Activated CD8-positive, alpha-beta memory T cell treated with anti-CD3 and anti-CD28 coated beads, Interleukin-2, amount 10 ng/mL, durations not matched to agents 7 days and 5 days (primary cell): ENCODE data around the gene SIK3. TPM values are rescaled to one million over a fixed set of nuclear protein-coding genes. Genes with fewer than 3 reads are reported as not detected.

Experiments
- ATAC-seq: fragments of 150-1000 bp; cut with Tn5 transposase; one replicate; pipeline ENCODE4 v1.10.0; 2021; ENCODE audit warnings: moderate library complexity
- CTCF ChIA-PET: fragments of 350-600 bp; sonication (Branson Sonifier 250); formaldehyde crosslinking; loops from one replicate; lab custom pipeline; 2021; ENCODE audit warnings: antibody characterized with exemption; lab: Charles Lee
- DNase-seq: peaks from one replicate; pipeline ENCODE4 v3.0.0-alpha.2; 2020
- H3K27ac Mint-ChIP-seq: one replicate; pipeline ENCODE4 v1.8.0; 2021; ENCODE audit warnings: mild to moderate bottlenecking, mixed read lengths
- H3K27me3 Mint-ChIP-seq: one replicate; pipeline ENCODE4 v1.8.0; 2021; ENCODE audit warnings: mixed read lengths
- H3K36me3 Mint-ChIP-seq: one replicate; pipeline ENCODE4 v1.8.0; 2021; ENCODE audit warnings: mild to moderate bottlenecking, mixed read lengths
- H3K4me1 Mint-ChIP-seq: one replicate; pipeline ENCODE4 v1.8.0; 2021; ENCODE audit warnings: mixed read lengths
- H3K4me3 Mint-ChIP-seq: one replicate; pipeline ENCODE4 v1.8.0; 2021; ENCODE audit warnings: mild to moderate bottlenecking, moderate library complexity, mixed read lengths
- H3K9me3 Mint-ChIP-seq: one replicate; pipeline ENCODE4 v1.8.0; 2022; ENCODE audit warnings: low read depth, mixed read lengths
- total RNA-seq, 2 experiments: library from RNA; stranded (reverse); gene quantifications; one replicate each; pipeline ENCODE4 v1.2.3, GENCODE V29; 2021

SIK3 gene
- total RNA-seq, 2 experiments from 2014 or later: 31.0 to 38.3 TPM

DNA sequence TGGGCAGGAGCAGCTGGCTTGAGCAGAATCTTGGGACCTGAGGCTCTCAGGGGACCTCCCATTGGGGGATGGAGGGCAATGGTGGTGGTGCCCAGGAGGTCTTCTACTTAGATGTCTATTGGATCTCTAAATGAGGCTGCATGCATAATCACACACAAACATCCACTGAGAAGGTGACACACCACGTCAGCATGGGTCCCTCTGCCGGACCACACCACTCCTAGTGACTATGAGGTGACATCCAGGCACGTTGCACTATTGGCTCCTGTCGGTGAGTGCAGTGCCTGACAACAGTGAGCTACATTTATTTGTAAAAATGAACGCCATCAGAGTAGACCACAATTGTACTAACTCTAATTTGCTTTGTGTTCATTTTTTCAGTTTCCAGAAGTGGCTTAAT lies 272.8 kb downstream of the SIK3 start:
- no peak for ATAC-seq
- H3K4me1 Mint-ChIP-seq: no peaks in the 10 kb centered on the region
- H3K27me3 Mint-ChIP-seq: no peaks in the 10 kb centered on the region
- no peak overlapping the region for H3K27ac Mint-ChIP-seq
- H3K9me3 Mint-ChIP-seq: no peaks in the 10 kb centered on the region
- H3K4me3 Mint-ChIP-seq: no peak overlapping the region
- CTCF ChIA-PET: no interaction called here
- no peaks in the 10 kb centered on the region for H3K36me3 Mint-ChIP-seq
- DNase-seq: no peak

DNA sequence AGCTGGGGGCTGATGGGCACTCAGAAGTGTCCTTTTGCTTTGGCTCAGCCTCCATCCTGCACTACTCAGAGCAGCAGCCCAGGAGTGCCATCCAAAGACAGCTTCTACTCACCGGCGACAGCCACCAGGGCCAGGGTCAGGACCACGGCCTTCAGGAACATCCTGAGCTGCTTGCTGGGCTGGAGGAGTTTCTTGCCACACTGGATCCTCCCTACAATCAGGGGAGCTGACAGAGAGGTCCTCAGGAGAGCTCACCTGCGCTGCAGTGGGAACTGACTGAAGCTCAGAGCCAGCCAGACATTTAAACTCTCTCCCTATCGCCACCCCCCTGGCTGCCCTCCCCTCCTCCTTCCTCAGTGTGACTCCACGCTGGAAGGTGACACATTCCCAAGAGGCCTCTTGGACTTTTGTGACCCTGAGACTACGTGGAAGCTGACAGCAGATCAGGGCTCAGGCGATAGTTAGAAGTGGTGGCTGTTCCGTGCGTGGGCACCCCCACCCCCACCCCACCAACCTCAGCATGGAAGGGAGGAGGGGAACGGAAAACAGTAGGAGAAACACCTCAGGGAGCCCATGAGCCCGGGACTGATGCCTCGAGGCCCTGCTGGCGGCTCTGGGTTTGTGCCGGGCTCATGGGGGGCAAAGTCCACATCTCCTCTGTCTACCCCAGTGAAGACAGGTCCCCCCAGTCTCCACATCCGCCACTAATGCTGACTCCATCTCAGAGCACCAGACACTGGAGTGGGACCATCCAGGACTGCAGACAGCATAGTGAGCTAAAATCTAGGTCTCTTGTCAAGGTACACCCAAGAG lies 275.0 kb downstream of the SIK3 start, which contains the start of gene APOA4:
Gene APOA4 (minus strand): TSS at position 274 of the 813 bp plus-strand sequence. CDS start 113 bp downstream, at position 161.
- H3K27ac Mint-ChIP-seq: no peak within 1 kb of the TSS
- no peaks in the 10 kb centered on the region for H3K9me3 Mint-ChIP-seq
- H3K4me3 Mint-ChIP-seq: no peak within 1 kb of the TSS
- DNase-seq: no peak
- H3K36me3 Mint-ChIP-seq: no peaks in the 10 kb centered on the region
- H3K4me1 Mint-ChIP-seq: no peaks in the 10 kb centered on the region
- H3K27me3 Mint-ChIP-seq: no peaks in the 10 kb centered on the region
- CTCF ChIA-PET: interaction anchor here (0.5 to 3.4 kb wide), 3 partner anchors 11 to 451 kb away, joined by 3 to 11 read pairs (median 3); partner anchors contain the start of gene APOA5
- ATAC-seq: no peak

DNA sequence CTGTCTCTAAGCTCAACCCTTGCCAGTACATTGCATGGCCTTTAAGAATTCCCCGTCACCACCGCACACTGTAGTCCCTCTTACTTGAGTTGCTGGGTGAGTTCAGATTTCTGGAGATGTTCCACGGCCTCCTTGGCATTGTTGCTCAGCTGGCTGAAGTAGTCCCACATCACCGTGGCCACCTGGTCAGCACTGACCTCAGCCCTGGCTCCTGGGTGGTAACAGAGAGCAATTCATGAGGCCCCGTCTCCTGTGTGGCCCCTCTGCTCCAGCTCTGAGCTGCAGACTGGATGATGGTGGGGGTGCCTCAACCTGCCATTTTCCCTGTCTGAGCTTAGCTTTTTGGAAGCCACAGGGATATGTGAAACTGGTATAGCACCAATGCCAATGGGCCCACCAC lies 275.7 kb downstream of the SIK3 start:
- CTCF ChIA-PET: interaction anchor here (1.3 to 3.4 kb wide), 3 partner anchors 10 to 90 kb away, joined by 3 to 11 read pairs (median 5); partner anchors contain the start of gene APOA5
- no peak for DNase-seq
- Mint-ChIP-seq H3K4me1 (no peaks in the 10 kb centered on the region), H3K27me3 (no peaks in the 10 kb centered on the region), H3K9me3 (no peaks in the 10 kb centered on the region), H3K36me3 (no peaks in the 10 kb centered on the region), H3K27ac (no peak overlapping the region), H3K4me3 (no peak overlapping the region)
- ATAC-seq: no peak

DNA sequence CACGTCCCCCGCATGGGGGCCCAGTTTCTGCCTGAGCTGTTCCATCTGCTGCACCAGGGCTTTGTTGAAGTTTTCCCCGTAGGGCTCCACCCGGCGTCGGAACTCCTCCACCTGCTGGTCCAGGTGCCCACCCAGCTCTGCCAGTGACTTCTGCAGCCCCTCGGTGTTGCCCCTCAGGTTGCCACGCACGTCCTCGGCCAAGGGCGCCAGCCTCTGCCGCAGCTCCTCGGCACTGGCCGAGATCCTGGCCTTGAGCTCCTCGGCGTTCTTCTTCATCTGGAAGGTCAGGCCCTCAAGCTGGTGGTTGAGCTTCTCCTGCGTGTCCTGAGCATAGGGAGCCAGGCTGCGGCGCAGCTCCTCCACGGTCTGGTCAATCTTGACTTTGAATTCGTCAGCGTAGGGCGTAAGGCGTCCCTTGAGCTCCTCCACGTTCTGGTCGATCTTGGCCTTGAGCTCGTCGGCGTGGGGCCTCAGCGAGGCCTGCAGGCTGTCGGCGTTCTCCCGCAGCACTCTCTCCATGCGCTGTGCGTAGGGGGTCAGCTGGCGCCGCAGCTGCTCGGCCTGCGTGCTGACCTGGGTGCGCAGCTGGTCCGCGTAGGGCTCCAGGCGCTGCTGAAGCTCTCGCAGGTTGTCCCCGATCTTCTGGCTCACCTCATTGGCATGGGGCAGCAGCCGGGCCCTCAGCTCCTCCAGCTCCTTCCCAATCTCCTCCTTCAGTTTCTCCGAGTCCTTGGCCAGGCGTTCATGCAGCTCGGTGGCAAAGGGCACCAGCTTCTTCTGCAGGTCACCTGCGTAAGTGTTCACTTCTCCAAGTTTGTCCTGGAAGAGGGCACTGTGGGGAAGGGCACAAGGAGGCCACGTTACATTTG lies 276.9 kb downstream of the SIK3 start:
- H3K9me3 Mint-ChIP-seq: no peaks in the 10 kb centered on the region
- H3K36me3 Mint-ChIP-seq: no peaks in the 10 kb centered on the region
- H3K27ac Mint-ChIP-seq: no peak overlapping the region
- no peaks in the 10 kb centered on the region for H3K27me3 Mint-ChIP-seq
- no peaks in the 10 kb centered on the region for H3K4me1 Mint-ChIP-seq
- CTCF ChIA-PET: interaction anchor here (1.1 to 3.4 kb wide), 3 partner anchors 12 to 88 kb away, joined by 3 to 11 read pairs (median 5); partner anchors contain the start of gene APOA5
- DNase-seq (no peak), ATAC-seq (no peak)
- no peak overlapping the region for H3K4me3 Mint-ChIP-seq

DNA sequence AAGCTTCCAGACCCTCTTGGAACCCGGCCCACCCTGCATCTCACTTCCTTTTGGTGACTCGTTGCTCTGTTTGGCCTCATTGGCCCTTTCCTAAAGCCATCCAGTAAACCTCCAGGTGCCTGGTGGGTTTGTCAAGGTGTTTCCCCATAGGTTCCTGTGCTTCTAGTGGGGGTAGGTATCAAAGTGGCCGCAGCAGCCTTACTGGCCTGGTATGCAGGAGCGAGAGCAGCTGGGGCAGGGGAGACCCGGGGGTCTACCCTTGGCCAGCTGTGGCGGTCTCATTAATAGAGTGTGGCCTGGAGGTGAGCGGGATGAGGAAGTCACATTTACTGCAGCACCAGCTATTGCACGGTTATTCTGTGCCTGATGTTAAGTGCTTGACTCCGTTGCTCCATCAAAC lies 279.2 kb downstream of the SIK3 start:
- no peaks in the 10 kb centered on the region for H3K36me3 Mint-ChIP-seq
- ATAC-seq: no peak
- no peak overlapping the region for H3K27ac Mint-ChIP-seq
- H3K4me1 Mint-ChIP-seq: no peaks in the 10 kb centered on the region
- H3K27me3 Mint-ChIP-seq: no peaks in the 10 kb centered on the region
- no peaks in the 10 kb centered on the region for H3K9me3 Mint-ChIP-seq
- no peak for DNase-seq
- CTCF ChIA-PET: no interaction called here
- H3K4me3 Mint-ChIP-seq: no peak overlapping the region

DNA sequence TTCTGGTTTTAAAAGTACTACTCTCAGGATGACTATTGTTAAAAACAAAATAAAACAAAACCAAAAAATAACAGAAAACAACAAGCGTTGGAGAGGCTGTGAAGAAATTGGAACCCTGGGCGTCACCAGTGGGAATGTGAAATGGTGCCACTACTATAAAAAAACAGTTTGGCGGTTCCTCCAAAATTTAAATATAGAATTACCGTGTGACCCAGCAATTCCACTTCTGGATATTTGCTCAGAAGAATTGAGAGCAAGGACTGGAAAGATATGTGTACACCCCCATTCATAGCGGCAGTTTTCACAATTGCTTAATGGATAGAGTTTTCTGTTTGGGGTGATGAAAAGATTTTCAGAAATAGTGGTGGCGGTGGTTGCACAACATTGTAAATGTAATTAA lies 283.7 kb downstream of the SIK3 start:
- CTCF ChIA-PET: no interaction called here
- DNase-seq (no peak), ATAC-seq (no peak)
- Mint-ChIP-seq H3K4me3 (no peak overlapping the region), H3K36me3 (no peaks in the 10 kb centered on the region), H3K4me1 (no peaks in the 10 kb centered on the region), H3K27ac (no peak overlapping the region), H3K27me3 (no peaks in the 10 kb centered on the region), H3K9me3 (no peaks in the 10 kb centered on the region)

DNA sequence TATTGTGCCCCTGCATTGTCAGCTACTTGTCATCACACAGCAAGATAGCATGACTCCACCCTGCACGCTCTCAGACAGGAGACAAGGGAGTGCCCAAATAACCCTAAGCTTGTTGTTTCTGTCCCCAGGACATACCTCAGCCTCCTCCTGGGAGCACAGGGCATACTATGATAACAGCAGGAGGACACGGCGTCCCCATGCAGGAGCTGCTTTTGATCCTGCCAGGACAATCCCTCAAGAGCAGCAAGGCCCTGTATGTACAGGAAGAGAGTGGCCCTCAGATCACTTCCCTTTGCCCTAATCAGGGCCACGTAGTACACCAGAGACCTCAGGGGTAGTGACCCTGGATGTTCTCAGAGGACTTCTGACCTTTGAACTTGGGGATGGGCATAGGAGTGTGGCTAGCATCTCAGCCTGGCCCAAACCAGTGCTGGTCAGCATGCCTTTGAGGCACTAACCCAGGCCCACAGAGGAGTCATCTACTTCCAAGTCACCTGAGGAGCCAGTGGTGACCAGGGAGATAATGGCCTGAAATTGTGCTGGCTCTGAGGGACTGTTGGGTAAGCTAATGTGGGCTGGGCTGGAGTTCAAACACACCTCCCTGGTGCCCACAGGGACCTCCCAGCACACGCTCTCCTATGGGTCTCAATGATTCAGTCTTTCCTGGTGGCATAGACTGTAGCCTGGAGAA lies 284.3 kb downstream of the SIK3 start:
- H3K27ac Mint-ChIP-seq: no peak overlapping the region
- peak; percentile 36 for DNase-seq
- no peak overlapping the region for H3K4me3 Mint-ChIP-seq
- ATAC-seq: no peak
- no peaks in the 10 kb centered on the region for H3K4me1 Mint-ChIP-seq
- H3K27me3 Mint-ChIP-seq: no peaks in the 10 kb centered on the region
- no peaks in the 10 kb centered on the region for H3K9me3 Mint-ChIP-seq
- CTCF ChIA-PET: interaction anchor here (1.0 to 2.1 kb wide), 5 partner anchors 9 to 23 kb away, joined by 3 to 10 read pairs (median 5); partner anchors contain the start of gene APOA5
- no peaks in the 10 kb centered on the region for H3K36me3 Mint-ChIP-seq

DNA sequence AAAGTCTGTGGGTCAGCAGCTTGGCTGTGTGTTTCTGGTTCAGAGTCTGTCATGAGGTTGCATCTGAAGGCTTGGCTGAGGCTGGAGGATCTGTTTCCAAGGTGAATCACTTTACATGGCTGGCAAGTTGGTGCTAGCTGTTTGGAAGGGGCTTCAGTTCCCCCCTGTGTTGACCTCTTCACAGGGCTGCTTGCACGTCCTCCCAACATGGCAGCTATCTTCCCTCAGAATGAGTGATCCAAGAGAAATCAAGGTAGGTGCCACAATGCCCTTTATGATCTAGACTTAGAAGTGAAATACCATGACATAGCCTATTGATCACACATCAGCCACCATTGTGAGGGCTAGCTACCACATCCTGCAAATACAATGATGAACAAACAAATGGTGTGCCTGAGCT lies 285.1 kb downstream of the SIK3 start:
- H3K4me1 Mint-ChIP-seq: no peaks in the 10 kb centered on the region
- H3K27ac Mint-ChIP-seq: no peak overlapping the region
- no peaks in the 10 kb centered on the region for H3K27me3 Mint-ChIP-seq
- no peak overlapping the region for H3K4me3 Mint-ChIP-seq
- no peaks in the 10 kb centered on the region for H3K9me3 Mint-ChIP-seq
- CTCF ChIA-PET: interaction anchor here (0.7 to 2.1 kb wide), 7 partner anchors 8 to 23 kb away, joined by 3 to 10 read pairs (median 3); partner anchors contain the start of genes APOA4 and APOA5
- DNase-seq: no peak
- H3K36me3 Mint-ChIP-seq: no peaks in the 10 kb centered on the region
- no peak for ATAC-seq

DNA sequence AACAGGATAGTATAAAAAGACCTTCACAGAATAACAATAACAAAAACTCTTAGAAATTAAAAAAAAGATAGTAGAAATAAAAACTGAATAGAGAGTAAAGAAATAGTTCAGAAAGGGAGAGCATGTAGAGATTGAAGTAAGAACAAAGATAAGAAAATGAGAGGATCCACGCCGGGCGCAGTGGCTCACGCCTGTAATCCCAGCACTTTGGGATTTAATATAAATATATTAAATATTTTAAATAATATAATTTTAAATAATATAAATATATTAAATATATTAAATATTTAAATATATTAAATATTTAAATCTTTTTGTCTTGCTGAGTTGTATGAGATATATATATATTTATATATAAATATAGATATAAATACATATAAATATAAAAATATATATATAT lies 286.1 kb downstream of the SIK3 start:
- H3K27ac Mint-ChIP-seq: no peak overlapping the region
- H3K36me3 Mint-ChIP-seq: no peaks in the 10 kb centered on the region
- ATAC-seq: no peak
- DNase-seq: no peak
- H3K9me3 Mint-ChIP-seq: no peaks in the 10 kb centered on the region
- H3K4me3 Mint-ChIP-seq: no peak overlapping the region
- no peaks in the 10 kb centered on the region for H3K4me1 Mint-ChIP-seq
- CTCF ChIA-PET: interaction anchor here (1.0 to 2.1 kb wide), 3 partner anchors 11 to 24 kb away, joined by 3 to 8 read pairs (median 5); partner anchors contain the start of gene APOA4
- H3K27me3 Mint-ChIP-seq: no peaks in the 10 kb centered on the region

DNA sequence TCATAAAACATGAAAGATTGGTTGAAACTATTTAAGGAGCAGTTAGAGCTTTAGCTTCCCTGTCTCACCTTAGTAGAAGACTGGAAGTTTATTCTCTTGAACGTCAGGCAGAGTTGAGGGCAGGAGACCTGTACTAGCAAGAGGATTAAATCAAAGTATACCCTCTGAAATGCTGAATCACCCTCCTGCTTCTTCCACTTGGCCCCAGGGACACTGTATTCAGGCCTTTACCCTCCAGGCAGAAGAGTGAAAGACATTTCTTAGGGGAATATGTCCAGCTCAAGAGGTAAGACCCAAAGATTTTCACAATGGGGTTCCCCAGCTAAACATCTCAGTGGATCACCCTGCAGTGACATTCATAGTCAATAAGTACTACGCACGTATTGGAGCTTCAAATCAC lies 287.0 kb downstream of the SIK3 start:
- Mint-ChIP-seq H3K27me3 (no peaks in the 10 kb centered on the region), H3K27ac (no peak overlapping the region), H3K36me3 (no peaks in the 10 kb centered on the region), H3K4me3 (no peak overlapping the region), H3K9me3 (no peaks in the 10 kb centered on the region), H3K4me1 (no peaks in the 10 kb centered on the region)
- CTCF ChIA-PET: interaction anchor here (1.0 kb wide), 1 partner anchor 24 kb away, joined by 4 read pairs; no protein-coding TSS in a partner anchor
- DNase-seq (no peak), ATAC-seq (no peak)

DNA sequence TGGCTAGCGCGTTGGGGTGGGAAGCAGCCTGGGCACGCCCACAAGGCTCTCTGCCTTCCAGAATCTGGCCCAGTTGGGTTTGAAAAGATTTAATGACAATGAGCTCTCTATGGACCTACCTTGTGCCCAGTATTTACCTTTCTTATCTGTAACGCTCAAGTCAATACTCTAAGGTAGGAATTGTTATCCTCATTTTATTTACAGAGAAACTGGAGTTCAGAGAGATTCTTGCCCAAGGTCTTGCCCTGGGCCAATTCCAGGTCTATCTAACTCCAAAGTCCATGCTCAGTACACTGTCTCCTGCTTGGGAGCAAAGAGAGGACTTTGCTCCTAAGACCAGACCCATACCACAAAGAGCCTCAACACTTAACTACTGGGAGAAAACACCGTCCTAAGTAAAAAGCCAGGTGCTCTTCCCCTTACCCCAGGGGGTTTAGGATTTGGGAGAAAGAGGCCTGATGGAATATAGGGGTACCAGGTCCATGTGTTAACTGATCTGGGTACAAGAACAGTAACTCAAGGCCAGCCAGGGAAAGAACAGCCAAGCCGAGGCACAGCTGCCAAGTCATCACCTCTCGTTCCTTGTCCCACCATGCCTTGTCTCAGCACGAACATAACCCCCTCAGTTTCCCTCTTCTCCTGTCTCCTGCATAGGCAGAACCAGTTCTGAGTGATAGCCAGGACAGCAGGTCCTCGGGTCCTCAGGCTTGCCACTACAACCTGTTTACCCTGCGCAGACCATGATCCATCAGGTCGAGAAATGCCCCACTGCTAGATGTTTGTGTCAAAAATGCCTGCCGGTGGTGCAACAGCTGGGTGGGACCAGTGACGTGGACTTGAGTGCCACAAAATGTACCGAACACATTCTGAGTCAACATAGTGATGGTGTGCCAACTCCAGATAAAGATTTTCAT lies 289.7 kb downstream of the SIK3 start:
- no peak for DNase-seq
- Mint-ChIP-seq H3K9me3 (no peaks in the 10 kb centered on the region), H3K4me3 (no peak overlapping the region), H3K36me3 (no peaks in the 10 kb centered on the region), H3K4me1 (no peaks in the 10 kb centered on the region), H3K27me3 (peaks cover 3% of the 10 kb centered on the region), H3K27ac (no peak overlapping the region)
- CTCF ChIA-PET: interaction anchor here (1.0 kb wide), 1 partner anchor 27 kb away, joined by 3 read pairs; no protein-coding TSS in a partner anchor
- ATAC-seq: no peak
